Kidney (tissue), 14 donors: Measurements from ENCODE around the gene SLC39A3. TPM values are rescaled to one million over a fixed set of nuclear protein-coding genes. Genes with fewer than 3 reads are reported as not detected.

ENCODE experiments used
- DNase-seq, 5 donors: peaks; one replicate each; pipeline ENCODE4 v3.0.0-alpha.2; 2013 to 2020
- FAIRE-seq: peaks from 2 replicates; lab custom pipeline; 2012; peaks lifted over from hg19 to GRCh38; lab: Jason Lieb, UNC
- H3K27ac ChIP-seq, 2 donors: one replicate each; pipeline ENCODE4 v1.7.0; 2013; ENCODE audit warnings: low read depth in 2 of 2, low read length in 2 of 2, inconsistent platforms in 1 of 2
- H3K27me3 ChIP-seq: one replicate; pipeline ENCODE4 v1.7.1; 2013; ENCODE audit warnings: low read length, inconsistent platforms; ENCODE audit not compliant: control insufficient read depth, insufficient read depth
- H3K36me3 ChIP-seq, 3 donors: one replicate each; pipeline versions ENCODE4 v1.7.0 to v1.7.1; 2013; ENCODE audit warnings: low read length in 3 of 3, control low read depth in 1 of 3, inconsistent platforms in 1 of 3; ENCODE audit not compliant: insufficient read depth in 3 of 3, control insufficient read depth in 2 of 3
- H3K4me1 ChIP-seq, 3 donors: one replicate each; pipeline versions ENCODE4 v1.7.0 to v1.7.1; 2013; ENCODE audit warnings: low read length in 3 of 3, inconsistent platforms in 1 of 3, low read depth in 1 of 3; ENCODE audit not compliant: control insufficient read depth in 2 of 3, insufficient read depth in 2 of 3
- H3K4me3 ChIP-seq, 3 donors: one replicate each; pipeline versions ENCODE4 v1.7.0 to v1.8.1; 2013; ENCODE audit warnings: low read length in 3 of 3, control low read depth in 1 of 3, inconsistent platforms in 1 of 3
- H3K9ac ChIP-seq, 3 donors: one replicate each; pipeline versions ENCODE4 v1.7.0 to v1.7.1; 2013; ENCODE audit warnings: low read length in 3 of 3, control low read depth in 1 of 3, inconsistent platforms in 1 of 3
- H3K9me3 ChIP-seq, 3 donors: one replicate each; pipeline versions ENCODE4 v1.7.0 to v1.7.1; 2013; ENCODE audit warnings: low read length in 3 of 3, control low read depth in 1 of 3, inconsistent platforms in 1 of 3; ENCODE audit not compliant: control insufficient read depth in 2 of 3, insufficient read depth in 1 of 3
- CTCF ChIP-seq: IDR thresholded peaks from 3 replicates; pipeline ENCODE4 v1.5.1; 2012; ENCODE audit warnings: mild to moderate bottlenecking, moderate library complexity, borderline replicate concordance; ENCODE audit not compliant: insufficient read depth; ENCODE audit errors: extremely low read depth
- intact Hi-C: fragments of 100-400 bp; cut with DNase I; formaldehyde crosslinking; loops from one replicate; pipeline ENCODE4 v1.11.1; 2022
- polyA plus RNA-seq: library from polyadenylated mRNA; stranded (reverse); fragments of 350-450 nt; fragmentation: Illumina TruSeq; extraction: RNeasy Lipid Tissue Mini Kit (QIAGEN cat#74804); gene quantifications from one replicate; pipeline ENCODE4 v1.2.3, GENCODE V29; 2014; ENCODE audit warnings: low read depth, low replicate concordance; ENCODE audit not compliant: insufficient read depth
- total RNA-seq: library from RNA; stranded (reverse); fragmentation: NEBNext Ultra II Directional; extraction: Animal tissue kit (Norgen Biotek cat#: 25700); gene quantifications from one replicate; pipeline ENCODE4 v1.2.1, GENCODE V29; 2021
- donor health status: control.
- donor health status: control.
- donor health status: control.
- donor health status: control.
- donor health status: control.
- donor health status: DM: yes; HTN: yes; CAD: no.
- donor health status: Normal renal cell carcinoma (clear cell type).

The SLC39A3 gene
- total and polyA plus RNA-seq, 2 donors from 2014 or later = 31.1 to 38.0 TPM

- FAIRE-seq = no peak
- H3K36me3 ChIP-seq = no peaks in the 10 kb centered on the region
- no peaks in the 10 kb centered on the region for H3K9me3 ChIP-seq
- H3K9ac ChIP-seq = peak overlapping the region in 1 of 3 donors; percentile 7
- intact Hi-C loops = no loop called here
- H3K27me3 ChIP-seq = peaks cover 3% of the 10 kb centered on the region
- no peak for TF ChIP-seq CTCF
- H3K4me3 ChIP-seq = no peak overlapping the region
- peak; percentile 25 to 94 (median 52) for DNase-seq
- H3K27ac ChIP-seq = peak overlapping the region in 1 of 2 donors; percentile 51
- peaks cover 0 to 14% (median 0%) of the 10 kb centered on the region in 3 donors for H3K4me1 ChIP-seq
These were observed 17.1 kb downstream of the SLC39A3 start for GRCh38 chr19:2722541-2723344.

GRCh38 chr19:2721570-2722540 lies 18.0 kb downstream of the SLC39A3 start:
- H3K4me1 ChIP-seq = peaks cover 0 to 14% (median 0%) of the 10 kb centered on the region in 3 donors
- no peaks in the 10 kb centered on the region for H3K9me3 ChIP-seq
- DNase-seq (peak in 2 of 5 donors; percentile 59 to 70), FAIRE-seq (no peak)
- intact Hi-C loops = no loop called here
- no peaks in the 10 kb centered on the region for H3K36me3 ChIP-seq
- H3K4me3 ChIP-seq = no peak overlapping the region
- TF ChIP-seq CTCF = no peak
- H3K27ac ChIP-seq = no peak overlapping the region
- no peak overlapping the region for H3K9ac ChIP-seq
- peaks cover 3% of the 10 kb centered on the region for H3K27me3 ChIP-seq

- Histone ChIP-seq H3K9me3 (no peaks in the 10 kb centered on the region), H3K27me3 (peaks cover 3% of the 10 kb centered on the region), H3K36me3 (no peaks in the 10 kb centered on the region), H3K4me3 (no peak within 1 kb of the TSS), H3K27ac (no peak within 1 kb of the TSS), H3K9ac (no peak within 1 kb of the TSS), H3K4me1 (peaks cover 0 to 14% (median 0%) of the 10 kb centered on the region in 3 donors)
- no peak for TF ChIP-seq CTCF
- intact Hi-C loops = no loop called here
- DNase-seq = peak; percentile 33 to 77 (median 43)
- no peak for FAIRE-seq
These were observed 18.8 kb downstream of the SLC39A3 start, which contains the start of gene DIRAS1 for GRCh38 chr19:2720777-2721569. Gene DIRAS1 (minus strand): TSS chr19:2721372. CDS start chr19:2717806, 3,566 bp downstream.
